CD4-positive, alpha-beta T cell (primary cell): ENCODE results near the gene NSUN6. TPM values are rescaled to one million over a fixed set of nuclear protein-coding genes. Genes with fewer than 3 reads are reported as not detected.

Experiments
- ATAC-seq: fragments of 200-7000 bp; cut with Tn5 transposase; one replicate; pipeline ENCODE4 v1.10.0; 2022; ENCODE audit warnings: mild to moderate bottlenecking; ENCODE audit not compliant: poor library complexity
- CTCF ChIA-PET: fragments of 350-600 bp; sonication (Branson Sonifier 250); formaldehyde crosslinking; loops from one replicate; lab custom pipeline; 2021; ENCODE audit warnings: antibody characterized with exemption, inconsistent platforms; lab: Charles Lee
- POLR2A ChIA-PET: fragments of 350-600 bp; sonication (Branson Sonifier 250); formaldehyde crosslinking; loops from one replicate; lab custom pipeline; 2021; ENCODE audit warnings: antibody characterized with exemption, inconsistent platforms; lab: Charles Lee
- DNase-seq, 14 experiments: peaks; one replicate each; pipeline ENCODE4 v3.0.0-alpha.2; 2013 to 2020; ENCODE audit warnings: mixed read lengths in 2 of 14
- H3K27ac ChIP-seq, 2 donors: one replicate each; pipeline versions ENCODE4 v1.5.1 to v1.7.0; 2013; ENCODE audit warnings: low read length in 2 of 2, low read depth in 1 of 2, mild to moderate bottlenecking in 1 of 2
- H3K27me3 ChIP-seq, 2 experiments: 1 replicate in 1 of 2; 2 replicates in 1 of 2; pipeline versions ENCODE4 v1.6.1 to v1.7.0; 2013; ENCODE audit warnings: low read length in 2 of 2, control low read depth in 1 of 2, mild to moderate bottlenecking in 1 of 2, moderate library complexity in 1 of 2; ENCODE audit not compliant: insufficient read depth in 2 of 2, control insufficient read depth in 1 of 2
- H3K36me3 ChIP-seq: one replicate; pipeline ENCODE4 v1.6.1; 2013; ENCODE audit warnings: low read length, control low read depth; ENCODE audit not compliant: insufficient read depth
- H3K4me1 ChIP-seq: one replicate; pipeline ENCODE4 v1.6.1; 2013; ENCODE audit warnings: low read length, control low read depth; ENCODE audit not compliant: insufficient read depth
- H3K4me3 ChIP-seq: one replicate; pipeline ENCODE4 v1.5.1; 2013; ENCODE audit warnings: mild to moderate bottlenecking, low read length, moderate library complexity
- H3K9me3 ChIP-seq, 2 experiments: 1 replicate in 1 of 2; 2 replicates in 1 of 2; pipeline versions ENCODE4 v1.6.1 to v1.7.0; 2013; ENCODE audit warnings: low read length in 2 of 2, mild to moderate bottlenecking in 2 of 2, control low read depth in 1 of 2, moderate library complexity in 1 of 2; ENCODE audit not compliant: control insufficient read depth in 1 of 2, insufficient read depth in 1 of 2
- H3K27ac Mint-ChIP-seq: one replicate; pipeline ENCODE4 v1.8.0; 2020; ENCODE audit warnings: mixed read lengths
- H3K27me3 Mint-ChIP-seq: one replicate; pipeline ENCODE4 v1.8.0; 2021; ENCODE audit warnings: mixed read lengths
- H3K36me3 Mint-ChIP-seq: one replicate; pipeline ENCODE4 v1.8.0; 2021; ENCODE audit warnings: low read depth, mixed read lengths
- H3K4me1 Mint-ChIP-seq: one replicate; pipeline ENCODE4 v1.8.0; 2021; ENCODE audit warnings: low read depth, mixed read lengths
- H3K4me3 Mint-ChIP-seq: one replicate; pipeline ENCODE4 v1.8.0; 2020; ENCODE audit warnings: mild to moderate bottlenecking, mixed read lengths
- H3K9me3 Mint-ChIP-seq: one replicate; pipeline ENCODE4 v1.8.0; 2020; ENCODE audit warnings: mixed read lengths
- CTCF ChIP-seq: fragments of 200-600 bp; IDR thresholded peaks from one replicate; pipeline ENCODE4 v1.8.0; 2022; ENCODE audit warnings: antibody characterized with exemption, mild to moderate bottlenecking
- intact Hi-C, 2 experiments: fragments of 100-400 bp; cut with DNase I in 1 of 2; cut with micrococcal nuclease in 1 of 2; formaldehyde crosslinking; loops; one replicate each; pipeline versions ENCODE4 v1.15.1 to v1.9.0; 2023 to 2025; cut with DNase I, micrococcal nuclease
- total RNA-seq, 174 experiments: library from RNA in 2 of 174; stranded (reverse) in 2 of 174; gene quantifications; one replicate each; pipeline ENCODE4 v1.2.3 and lab custom pipeline; 2021 to 2026

NSUN6 gene
- total RNA-seq, 2 experiments from 2014 or later = 22.9 to 27.2 TPM

GRCh38 chr10:18690541-18690940 lies 39.2 kb upstream of the NSUN6 start:
- CTCF ChIA-PET = no interaction called here
- Histone ChIP-seq H3K36me3 (no peaks in the 10 kb centered on the region), H3K4me1 (no peaks in the 10 kb centered on the region), H3K4me3 (no peak overlapping the region), H3K27me3 (no peaks in the 10 kb centered on the region), H3K27ac (no peak overlapping the region), H3K9me3 (no peaks in the 10 kb centered on the region)
- Mint-ChIP-seq H3K27me3 (no peaks in the 10 kb centered on the region), H3K27ac (no peak overlapping the region), H3K9me3 (no peaks in the 10 kb centered on the region), H3K4me1 (no peaks in the 10 kb centered on the region), H3K36me3 (no peaks in the 10 kb centered on the region), H3K4me3 (no peak overlapping the region)
- DNase-seq = no peak
- ATAC-seq = no peak
- intact Hi-C loops = no loop called here
- POLR2A ChIA-PET = no interaction called here
- no peak for TF ChIP-seq CTCF

GRCh38 chr10:18689498-18689897 lies 38.1 kb upstream of the NSUN6 start:
- CTCF ChIA-PET = no interaction called here

GRCh38 chr10:18687706-18688105 lies 36.3 kb upstream of the NSUN6 start:
- intact Hi-C loops = no loop called here

More at GRCh38 chr10:18689498-18689897, 38.1 kb upstream of the NSUN6 start:
- no peaks in the 10 kb centered on the region for H3K36me3 ChIP-seq
- DNase-seq (no peak), ATAC-seq (no peak)
- H3K36me3 Mint-ChIP-seq = no peaks in the 10 kb centered on the region
- no peak overlapping the region for H3K4me3 Mint-ChIP-seq
- no peaks in the 10 kb centered on the region for H3K9me3 ChIP-seq
- POLR2A ChIA-PET = no interaction called here
- no peaks in the 10 kb centered on the region for H3K4me1 ChIP-seq
- no peak for TF ChIP-seq CTCF
- no peaks in the 10 kb centered on the region for H3K27me3 Mint-ChIP-seq
- H3K27ac Mint-ChIP-seq = no peak overlapping the region
- intact Hi-C loops = no loop called here
- no peak overlapping the region for H3K4me3 ChIP-seq
- H3K27me3 ChIP-seq = no peaks in the 10 kb centered on the region
- H3K9me3 Mint-ChIP-seq = no peaks in the 10 kb centered on the region
- H3K27ac ChIP-seq = no peak overlapping the region
- H3K4me1 Mint-ChIP-seq = no peaks in the 10 kb centered on the region

More at GRCh38 chr10:18687706-18688105, 36.3 kb upstream of the NSUN6 start:
- H3K4me3 Mint-ChIP-seq = no peak overlapping the region
- Histone ChIP-seq H3K36me3 (no peaks in the 10 kb centered on the region), H3K4me1 (no peaks in the 10 kb centered on the region), H3K27ac (no peak overlapping the region), H3K4me3 (no peak overlapping the region), H3K9me3 (no peaks in the 10 kb centered on the region), H3K27me3 (no peaks in the 10 kb centered on the region)
- no peaks in the 10 kb centered on the region for H3K27me3 Mint-ChIP-seq
- H3K36me3 Mint-ChIP-seq = no peaks in the 10 kb centered on the region
- H3K9me3 Mint-ChIP-seq = no peaks in the 10 kb centered on the region
- CTCF ChIA-PET = no interaction called here
- no peak overlapping the region for H3K27ac Mint-ChIP-seq
- H3K4me1 Mint-ChIP-seq = peaks cover 2% of the 10 kb centered on the region
- no peak for TF ChIP-seq CTCF
- no peak for DNase-seq
- POLR2A ChIA-PET = no interaction called here
- ATAC-seq = no peak
